Left lung (tissue), 10 donors: Measurements from ENCODE around the gene ACVR2B. TPM values are rescaled to one million over a fixed set of nuclear protein-coding genes. Genes with fewer than 3 reads are reported as not detected.

Experiments
- ATAC-seq: fragments of 200-7000 bp; cut with Tn5 transposase; one replicate; pipeline ENCODE4 v1.9.1; 2020; ENCODE audit warnings: moderate library complexity
- DNase-seq, 4 donors: peaks; one replicate each; pipeline ENCODE4 v3.0.0-alpha.2; 2013 to 2020
- H3K27ac ChIP-seq, 2 donors: fragments of 200-600 bp; sonication (generic) in 1 of 2; one replicate each; pipeline versions ENCODE4 v1.5.0 to v1.8.0; 2020 to 2021
- H3K27me3 ChIP-seq, 2 donors: fragments of 200-600 bp; sonication (generic) in 1 of 2; one replicate each; pipeline versions ENCODE4 v1.5.0 to v1.8.0; 2020 to 2021
- H3K36me3 ChIP-seq, 2 donors: fragments of 200-600 bp; sonication (generic) in 1 of 2; one replicate each; pipeline versions ENCODE4 v1.5.0 to v1.8.0; 2020 to 2021
- H3K4me1 ChIP-seq, 2 donors: fragments of 200-600 bp; one replicate each; pipeline ENCODE4 v1.8.0; 2021
- H3K4me3 ChIP-seq, 2 donors: fragments of 200-600 bp; sonication (generic) in 1 of 2; one replicate each; pipeline versions ENCODE4 v1.5.0 to v1.8.0; 2020 to 2021; ENCODE audit warnings: mild to moderate bottlenecking in 1 of 2
- H3K9me3 ChIP-seq, 2 donors: fragments of 200-600 bp; sonication (generic) in 1 of 2; one replicate each; pipeline versions ENCODE4 v1.5.0 to v1.8.0; 2020 to 2021
- CTCF ChIP-seq, 2 donors: fragments of 200-600 bp; sonication (generic) in 1 of 2; IDR thresholded peaks; one replicate each; pipeline versions ENCODE4 v1.5.0 to v1.8.0; 2021; ENCODE audit warnings: antibody characterized with exemption in 2 of 2
- intact Hi-C, 2 donors: fragments of 100-400 bp; cut with DNase I; formaldehyde crosslinking; loops; one replicate each; pipeline versions ENCODE4 v1.11.2 to v1.14.2; 2022
- polyA plus RNA-seq, 6 donors: library from polyadenylated mRNA; unstranded; fragments of 120-200 nt; gene quantifications; one replicate each; pipeline ENCODE4 v1.2.1, GENCODE V29; 2013; ENCODE audit not compliant: insufficient read length in 6 of 6
- total RNA-seq, 2 donors: library from RNA; stranded (reverse); fragmentation: NEBNext Ultra II Directional; extraction: Animal tissue kit (Norgen Biotek cat#: 25700); gene quantifications; one replicate each; pipeline ENCODE4 v1.2.1, GENCODE V29; 2021
- donor health status: DM: no; HTN: yes; CAD: no.
- donor health status: DM: no; HTN: no; CAD: no.

Gene ACVR2B
- total and polyA plus RNA-seq, 8 donors, result 5.2 to 12.6 (median 11.0) TPM

GRCh38 chr3:38454178-38454883, 641 bp downstream of the ACVR2B start:
- ATAC-seq (peak; percentile 25), DNase-seq (peak in 3 of 4 donors; percentile 31 to 84 (median 44))
- Histone ChIP-seq H3K9me3 (no peaks in the 10 kb centered on the region), H3K4me3 (peak overlapping the region; percentile 69 to 77), H3K36me3 (no peaks in the 10 kb centered on the region), H3K4me1 (peaks cover 14 to 52% of the 10 kb centered on the region in 2 donors), H3K27me3 (peaks cover 0 to 37% of the 10 kb centered on the region in 2 donors), H3K27ac (peak overlapping the region; percentile 69 to 80)
- intact Hi-C loops, result no loop called here
- TF ChIP-seq CTCF (IDR thresholded peaks at IDR 0.05), result no peak

- H3K9me3 ChIP-seq, result no peaks in the 10 kb centered on the region
- intact Hi-C loops, result no loop called here
- DNase-seq (peak; percentile 51 to 90 (median 76)), ATAC-seq (peak; percentile 78)
- peak overlapping the region; percentile 69 to 77 for H3K4me3 ChIP-seq
- no peaks in the 10 kb centered on the region for H3K36me3 ChIP-seq
- H3K27me3 ChIP-seq, result peaks cover 0 to 37% of the 10 kb centered on the region in 2 donors
- TF ChIP-seq CTCF (IDR thresholded peaks at IDR 0.05), result no peak
- H3K27ac ChIP-seq, result peak overlapping the region; percentile 69 to 80
- H3K4me1 ChIP-seq, result peaks cover 14 to 56% of the 10 kb centered on the region in 2 donors
These were observed 1.4 kb downstream of the ACVR2B start for GRCh38 chr3:38454884-38455638.

- intact Hi-C loops, result no loop called here
- DNase-seq, result no peak
- Histone ChIP-seq H3K4me1 (peaks cover 14 to 56% of the 10 kb centered on the region in 2 donors), H3K9me3 (no peaks in the 10 kb centered on the region), H3K27ac (peak overlapping the region; percentile 35 to 49), H3K27me3 (peaks cover 0 to 37% of the 10 kb centered on the region in 2 donors), H3K4me3 (peak overlapping the region; percentile 69 to 77), H3K36me3 (no peaks in the 10 kb centered on the region)
- no peak for TF ChIP-seq CTCF (IDR thresholded peaks at IDR 0.05)
- peak; percentile 0 for ATAC-seq
These were observed 2.1 kb downstream of the ACVR2B start for GRCh38 chr3:38455639-38456430.

GRCh38 chr3:38457111-38458003, 3.7 kb downstream of the ACVR2B start:
- Histone ChIP-seq H3K4me1 (peaks cover 14 to 56% of the 10 kb centered on the region in 2 donors), H3K4me3 (no peak overlapping the region), H3K27ac (peak overlapping the region in 1 of 2 donors; percentile 8), H3K36me3 (no peaks in the 10 kb centered on the region), H3K27me3 (peaks cover 0 to 37% of the 10 kb centered on the region in 2 donors), H3K9me3 (no peaks in the 10 kb centered on the region)
- ATAC-seq, result no peak
- intact Hi-C loops, result no loop called here
- no peak for TF ChIP-seq CTCF (IDR thresholded peaks at IDR 0.05)
- no peak for DNase-seq
